AG04449 (cell line): ENCODE data around the gene TDRD5.
"Not testable (repeated sequence)": the region's sequence is repeated elsewhere in the genome, so short reads cannot be mapped to it uniquely, and the experiment has no call there.

Experiments
- CTCF ChIA-PET: fragments of 350-600 bp; formaldehyde crosslinking; extraction: SDS; loops from one replicate; lab custom pipeline; 2021; ENCODE audit warnings: antibody characterized with exemption; lab: Yijun Ruan, JAX
- POLR2A ChIA-PET: fragments of 400-600, 350-600 bp; formaldehyde crosslinking; extraction: SDS; loops from one replicate; lab custom pipeline; 2020; ENCODE audit warnings: antibody characterized with exemption, inconsistent platforms; lab: Yijun Ruan, JAX
- DNase-seq: peaks from one replicate; pipeline ENCODE4 v3.0.0-alpha.2; 2010; ENCODE audit warnings: low read depth, low spot score
- H3K4me3 ChIP-seq: 2 replicates; pipeline ENCODE4 v1.5.1; 2011; ENCODE audit warnings: low read depth, mild to moderate bottlenecking, control low read depth, low read length
- TF ChIP-seq, protein P1 (sequence below): IDR thresholded peaks from one replicate; pipeline ENCODE4 v1.5.1; 2011; ENCODE audit warnings: mild to moderate bottlenecking, moderate library complexity, low read length, control low read depth, inconsistent platforms; ENCODE audit not compliant: insufficient read depth; ENCODE audit errors: missing control alignments

The TDRD5 gene

DNA sequence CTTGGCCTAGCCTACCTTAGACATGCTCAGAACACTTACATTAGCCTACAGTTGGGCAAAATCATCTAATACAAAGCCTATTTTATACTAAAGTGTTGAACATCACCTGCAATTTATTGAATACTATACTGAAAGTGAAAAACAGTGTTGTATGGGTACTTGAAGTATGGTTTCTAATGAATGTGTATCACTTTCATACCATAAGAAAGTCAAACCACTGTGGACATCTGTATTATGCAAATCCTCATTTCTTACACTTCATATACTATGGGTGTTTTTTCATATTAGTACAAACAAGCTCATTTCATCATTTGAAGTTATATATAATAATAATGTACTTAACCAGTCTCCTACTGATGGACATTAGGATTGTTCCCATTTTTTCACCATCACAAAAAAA lies 41.2 kb downstream of the TDRD5 start:
- POLR2A ChIA-PET = no interaction called here
- H3K4me3 ChIP-seq = no peak overlapping the region
- no peak for DNase-seq
- CTCF ChIA-PET = no interaction called here
- TF ChIP-seq, protein P1, sequence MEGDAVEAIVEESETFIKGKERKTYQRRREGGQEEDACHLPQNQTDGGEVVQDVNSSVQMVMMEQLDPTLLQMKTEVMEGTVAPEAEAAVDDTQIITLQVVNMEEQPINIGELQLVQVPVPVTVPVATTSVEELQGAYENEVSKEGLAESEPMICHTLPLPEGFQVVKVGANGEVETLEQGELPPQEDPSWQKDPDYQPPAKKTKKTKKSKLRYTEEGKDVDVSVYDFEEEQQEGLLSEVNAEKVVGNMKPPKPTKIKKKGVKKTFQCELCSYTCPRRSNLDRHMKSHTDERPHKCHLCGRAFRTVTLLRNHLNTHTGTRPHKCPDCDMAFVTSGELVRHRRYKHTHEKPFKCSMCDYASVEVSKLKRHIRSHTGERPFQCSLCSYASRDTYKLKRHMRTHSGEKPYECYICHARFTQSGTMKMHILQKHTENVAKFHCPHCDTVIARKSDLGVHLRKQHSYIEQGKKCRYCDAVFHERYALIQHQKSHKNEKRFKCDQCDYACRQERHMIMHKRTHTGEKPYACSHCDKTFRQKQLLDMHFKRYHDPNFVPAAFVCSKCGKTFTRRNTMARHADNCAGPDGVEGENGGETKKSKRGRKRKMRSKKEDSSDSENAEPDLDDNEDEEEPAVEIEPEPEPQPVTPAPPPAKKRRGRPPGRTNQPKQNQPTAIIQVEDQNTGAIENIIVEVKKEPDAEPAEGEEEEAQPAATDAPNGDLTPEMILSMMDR = no peak

DNA sequence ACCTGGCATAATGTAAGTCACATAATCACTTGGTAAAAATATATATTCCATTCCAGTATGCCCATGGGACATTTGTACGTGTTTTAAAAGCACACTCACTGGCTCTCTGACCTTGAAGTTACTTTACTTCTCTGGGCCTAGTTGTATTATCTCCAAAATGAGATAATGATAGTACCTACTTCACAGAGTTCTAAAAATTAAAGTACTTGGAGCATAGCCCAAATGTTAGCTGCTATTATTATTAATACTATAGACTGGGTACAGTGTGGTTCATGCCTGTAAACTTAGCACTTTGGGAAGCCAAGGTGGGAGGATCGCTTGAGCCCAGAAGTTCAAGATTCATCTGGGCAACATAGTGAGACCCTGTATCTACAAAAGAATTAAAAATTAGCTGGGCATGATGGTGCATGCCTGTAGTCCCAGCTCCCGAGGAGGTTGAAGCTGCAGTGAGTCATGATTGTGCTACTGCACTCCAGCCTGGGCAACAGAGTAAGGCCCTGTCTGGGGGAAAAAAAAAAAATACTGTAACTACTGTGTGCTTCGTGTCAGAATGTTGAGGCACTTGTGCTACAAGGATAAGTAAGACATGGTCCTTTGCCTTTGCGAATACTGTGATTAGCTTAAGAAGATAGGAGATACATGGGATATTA lies 45.7 kb downstream of the TDRD5 start:
- no peak for DNase-seq
- ChIA-PET POLR2A (no interaction called here), CTCF (no interaction called here)
- no peak overlapping the region for H3K4me3 ChIP-seq
- TF ChIP-seq, protein P1 = no peak

DNA sequence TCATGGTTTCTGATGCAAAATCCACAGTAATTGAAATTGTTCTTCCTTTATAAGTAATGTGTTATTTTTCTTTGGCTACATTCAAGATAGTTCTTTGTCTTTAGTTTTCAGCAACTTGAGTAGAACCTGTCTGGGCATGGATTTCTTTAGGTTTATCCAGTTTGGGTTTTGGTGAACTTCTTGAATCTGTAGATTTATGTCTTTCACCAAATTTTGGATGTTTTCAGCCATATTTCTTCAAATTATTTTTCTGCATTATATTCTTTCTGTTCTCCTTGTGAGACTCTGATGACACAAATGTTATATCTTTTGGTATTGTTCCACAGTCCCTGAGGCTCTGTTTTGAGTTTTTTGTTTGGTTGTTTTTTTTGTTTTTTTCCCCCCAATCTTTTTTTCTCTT lies 69.4 kb downstream of the TDRD5 start:
- TF ChIP-seq, protein P1 = no peak

DNA sequence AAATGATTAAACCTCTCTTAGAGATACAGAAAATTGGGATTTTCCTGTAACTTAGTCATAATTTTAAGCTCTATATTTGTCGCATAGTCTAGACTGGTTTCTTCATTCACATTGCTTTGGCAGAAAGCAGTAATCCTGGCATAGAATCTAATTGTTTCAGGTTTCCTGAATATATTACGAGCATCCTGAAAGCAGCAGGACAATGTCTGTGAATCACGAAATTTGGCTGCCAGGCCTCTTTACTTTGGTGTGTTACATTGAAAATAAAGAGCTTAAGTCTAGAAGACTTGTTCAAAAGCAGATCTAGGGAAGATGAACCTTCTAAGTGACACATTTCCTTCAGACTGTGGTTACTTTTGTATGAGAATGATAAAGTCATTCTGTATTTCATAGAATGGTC lies 72.2 kb downstream of the TDRD5 start:
- no peak overlapping the region for H3K4me3 ChIP-seq
- no peak for DNase-seq
- TF ChIP-seq, protein P1 = no peak
- POLR2A ChIA-PET = no interaction called here
- CTCF ChIA-PET = no interaction called here

More for the DNA sequence above, 69.4 kb downstream of the TDRD5 start:
- ChIA-PET CTCF (no interaction called here), POLR2A (no interaction called here)
- no peak for DNase-seq
- H3K4me3 ChIP-seq = no peak overlapping the region

DNA sequence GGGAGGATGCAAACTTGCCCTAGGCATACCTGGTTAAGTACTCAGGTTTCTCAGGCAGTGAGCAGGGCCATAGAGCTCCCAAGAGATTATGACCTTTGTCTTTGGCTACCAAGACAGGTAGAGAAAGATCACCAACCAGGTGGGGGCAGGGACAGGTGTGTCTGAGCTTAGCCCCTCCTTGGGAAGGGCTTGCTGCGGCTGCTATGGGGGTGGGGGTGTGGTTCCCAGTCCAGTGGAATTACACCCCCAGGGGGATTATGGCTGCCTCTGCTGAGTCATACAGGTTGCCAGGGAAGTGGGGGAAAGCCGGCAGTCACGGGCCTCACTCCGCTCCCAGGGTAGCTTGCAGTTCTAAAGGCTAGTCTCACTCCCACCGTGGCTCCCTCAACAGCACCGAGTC lies 86.2 kb downstream of the TDRD5 start:
- DNase-seq = no peak
- CTCF ChIA-PET = no interaction called here
- POLR2A ChIA-PET = no interaction called here
- no peak overlapping the region for H3K4me3 ChIP-seq
- TF ChIP-seq, protein P1 = no peak

DNA sequence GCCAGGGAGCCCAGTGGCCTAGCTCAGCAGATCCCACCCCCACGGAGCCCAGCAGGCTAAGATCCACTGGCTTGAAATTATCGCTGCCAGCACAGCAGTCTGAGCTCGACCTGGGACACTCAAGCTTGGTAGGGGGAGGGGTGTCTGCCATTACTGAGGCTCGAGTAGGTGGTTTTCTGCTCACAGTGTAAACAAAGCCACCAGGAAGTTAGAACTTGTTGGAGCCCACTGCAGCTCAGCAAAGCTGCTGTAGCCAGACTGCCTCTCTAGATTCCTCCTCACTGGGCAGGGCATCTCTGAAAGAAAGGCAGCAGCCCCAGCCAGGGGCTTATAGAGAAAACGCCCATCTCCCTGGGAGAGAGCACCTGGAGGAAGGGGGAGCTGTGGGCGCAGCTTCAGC lies 102.9 kb downstream of the TDRD5 start:
- DNase-seq, H3K4me3 ChIP-seq, POLR2A ChIA-PET: not testable (repeated sequence)
- CTCF ChIA-PET = interaction anchor here (1.5 kb wide), 1 partner anchor 120 kb away, joined by 4 read pairs; no protein-coding TSS in a partner anchor
